HEK293 (cell line): ENCODE results near the gene MEF2C.

Experiments
- CTCF ChIA-PET: fragments of 350-600 bp; formaldehyde crosslinking; extraction: SDS; loops from one replicate; lab custom pipeline; 2021; ENCODE audit warnings: antibody characterized with exemption; lab: Yijun Ruan, JAX
- POLR2A ChIA-PET: fragments of 300-600 bp; formaldehyde crosslinking; extraction: SDS; loops from one replicate; lab custom pipeline; 2020; ENCODE audit warnings: antibody characterized with exemption, inconsistent platforms; lab: Yijun Ruan, JAX
- H3K27ac ChIP-seq: fragments of 200-500 bp; sonication (Bioruptor generic); 2 replicates; pipeline ENCODE4 v1.5.1; 2014; ENCODE audit warnings: low read depth, low read length, control low read depth, inconsistent platforms; ENCODE audit errors: extremely low read depth
- H3K36me3 ChIP-seq, 2 experiments: fragments of 200-500 bp in 1 of 2; sonication (Bioruptor generic) in 1 of 2; 1 replicate in 1 of 2; 2 replicates in 1 of 2; pipeline ENCODE4 v1.5.1; 2014 to 2017; ENCODE audit warnings: inconsistent platforms in 2 of 2, low read length in 2 of 2; ENCODE audit not compliant: control insufficient read depth in 2 of 2, insufficient read depth in 1 of 2
- H3K4me1 ChIP-seq: fragments of 200-500 bp; sonication (Bioruptor generic); 2 replicates; pipeline ENCODE4 v1.5.1; 2014; ENCODE audit warnings: mild to moderate bottlenecking, low read length, inconsistent platforms; ENCODE audit not compliant: control insufficient read depth, insufficient read depth
- H3K4me3 ChIP-seq: 2 replicates; pipeline ENCODE4 v1.5.1; 2011; ENCODE audit warnings: low read depth, mild to moderate bottlenecking, control low read depth, low read length, moderate library complexity
- H3K9me3 ChIP-seq: fragments of 200-500 bp; sonication (Bioruptor generic); 2 replicates; pipeline ENCODE4 v1.5.1; 2014; ENCODE audit warnings: low read depth, low read length, inconsistent platforms; ENCODE audit not compliant: control insufficient read depth, insufficient read depth
- FEZF1 ChIP-seq: fragments of 450-650 bp; formaldehyde crosslinking; IDR thresholded peaks from 2 replicates; pipeline ENCODE4 v1.5.1; 2016; ENCODE audit warnings: missing biosample characterization, missing genetic modification characterization
- GFI1B ChIP-seq: fragments of 450-650 bp; formaldehyde crosslinking; IDR thresholded peaks from 2 replicates; pipeline ENCODE4 v1.5.1; 2016; ENCODE audit warnings: missing biosample characterization, missing genetic modification characterization
- MYNN ChIP-seq: fragments of 450-650 bp; formaldehyde crosslinking; IDR thresholded peaks from 2 replicates; pipeline ENCODE4 v1.5.1; 2016; ENCODE audit warnings: missing biosample characterization, missing genetic modification characterization, borderline replicate concordance
- OSR2 ChIP-seq: fragments of 450-650 bp; formaldehyde crosslinking; IDR thresholded peaks from 2 replicates; pipeline ENCODE4 v1.5.1; 2016; ENCODE audit warnings: missing biosample characterization, missing genetic modification characterization
- PRDM6 ChIP-seq: fragments of 450-650 bp; formaldehyde crosslinking; IDR thresholded peaks from 2 replicates; pipeline ENCODE4 v1.5.1; 2017; ENCODE audit warnings: missing biosample characterization, missing genetic modification characterization
- TCF7L2 ChIP-seq: IDR thresholded peaks from 2 replicates; pipeline ENCODE4 v1.6.1; 2011; ENCODE audit warnings: low read depth, mild to moderate bottlenecking, inconsistent platforms, low read length, moderate library complexity, borderline replicate concordance
- WT1 ChIP-seq: fragments of 450-650 bp; formaldehyde crosslinking; IDR thresholded peaks from 2 replicates; pipeline ENCODE4 v1.5.1; 2016; ENCODE audit warnings: missing biosample characterization, missing genetic modification characterization
- ZBTB44 ChIP-seq: fragments of 450-650 bp; IDR thresholded peaks from 2 replicates; pipeline ENCODE4 v1.5.1; 2018; ENCODE audit warnings: missing biosample characterization, mild to moderate bottlenecking, missing genetic modification characterization
- ZEB2 ChIP-seq: fragments of 450-650 bp; formaldehyde crosslinking; IDR thresholded peaks from 2 replicates; pipeline ENCODE4 v1.5.1; 2016; ENCODE audit warnings: missing biosample characterization, missing genetic modification characterization
- ZFP3 ChIP-seq: fragments of 450-650 bp; formaldehyde crosslinking; IDR thresholded peaks from 2 replicates; pipeline ENCODE4 v1.5.1; 2016; ENCODE audit warnings: low read depth, missing biosample characterization, missing genetic modification characterization
- ZNF10 ChIP-seq: fragments of 450-650 bp; formaldehyde crosslinking; IDR thresholded peaks from 2 replicates; pipeline ENCODE4 v1.5.1; 2017; ENCODE audit warnings: missing biosample characterization, missing genetic modification characterization
- ZNF362 ChIP-seq: fragments of 450-650 bp; formaldehyde crosslinking; IDR thresholded peaks from 2 replicates; pipeline ENCODE4 v1.5.1; 2016; ENCODE audit warnings: missing biosample characterization, missing genetic modification characterization
- ZNF518A ChIP-seq: fragments of 450-650 bp; formaldehyde crosslinking; conservative IDR thresholded peaks from 2 replicates; pipeline ENCODE4 v1.5.1; 2016; ENCODE audit warnings: low read depth, missing biosample characterization, missing genetic modification characterization
- ZNF521 ChIP-seq: fragments of 450-650 bp; formaldehyde crosslinking; IDR thresholded peaks from 2 replicates; pipeline ENCODE4 v1.5.1; 2017; ENCODE audit warnings: missing biosample characterization, mild to moderate bottlenecking, missing genetic modification characterization
- ZNF629 ChIP-seq: fragments of 450-650 bp; formaldehyde crosslinking; IDR thresholded peaks from 2 replicates; pipeline ENCODE4 v1.5.1; 2017; ENCODE audit warnings: missing biosample characterization, missing genetic modification characterization
- ZNF76 ChIP-seq: fragments of 450-650 bp; formaldehyde crosslinking; IDR thresholded peaks from 2 replicates; pipeline ENCODE4; 2016; ENCODE audit warnings: low read depth, missing biosample characterization, missing genetic modification characterization, borderline replicate concordance
- ZSCAN23 ChIP-seq: fragments of 450-650 bp; formaldehyde crosslinking; IDR thresholded peaks from 2 replicates; pipeline ENCODE4 v1.5.1; 2016; ENCODE audit warnings: missing biosample characterization, missing genetic modification characterization
- TF ChIP-seq, protein P1 (sequence below): fragments of 450-650 bp; formaldehyde crosslinking; IDR thresholded peaks from 2 replicates; pipeline ENCODE4 v1.5.1; 2017; ENCODE audit warnings: missing biosample characterization, missing genetic modification characterization
- TF ChIP-seq, protein P2 (sequence below): fragments of 450-650 bp; formaldehyde crosslinking; IDR thresholded peaks from 2 replicates; pipeline ENCODE4 v1.5.1; 2016; ENCODE audit warnings: missing biosample characterization, missing genetic modification characterization

Gene MEF2C

DNA sequence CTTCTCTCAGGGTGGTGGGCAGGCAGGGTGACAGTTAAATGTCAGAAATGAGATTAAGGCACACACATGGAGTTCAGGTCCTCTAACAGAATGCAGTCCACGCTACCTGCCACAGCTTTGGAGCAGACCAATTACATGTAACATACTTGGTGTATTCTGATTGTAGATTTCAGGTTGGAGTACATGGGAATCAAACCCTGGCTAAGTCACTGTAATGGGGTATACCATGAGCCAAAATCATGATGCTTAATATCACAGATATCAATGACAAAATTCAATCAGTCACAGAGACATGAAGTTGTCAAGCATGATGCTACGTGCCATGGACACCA, 48.9 kb downstream of the MEF2C start:
- Histone ChIP-seq H3K4me3 (no peak overlapping the region), H3K36me3 (no peaks in the 10 kb centered on the region), H3K9me3 (no peaks in the 10 kb centered on the region), H3K4me1 (peaks cover 14% of the 10 kb centered on the region), H3K27ac (no peak overlapping the region)
- CTCF ChIA-PET = no interaction called here
- POLR2A ChIA-PET = no interaction called here
- TF ChIP-seq ZNF76 (tag by site-specific recombination) = no peak
- TF ChIP-seq, all 188 proteins: peak for 0

DNA sequence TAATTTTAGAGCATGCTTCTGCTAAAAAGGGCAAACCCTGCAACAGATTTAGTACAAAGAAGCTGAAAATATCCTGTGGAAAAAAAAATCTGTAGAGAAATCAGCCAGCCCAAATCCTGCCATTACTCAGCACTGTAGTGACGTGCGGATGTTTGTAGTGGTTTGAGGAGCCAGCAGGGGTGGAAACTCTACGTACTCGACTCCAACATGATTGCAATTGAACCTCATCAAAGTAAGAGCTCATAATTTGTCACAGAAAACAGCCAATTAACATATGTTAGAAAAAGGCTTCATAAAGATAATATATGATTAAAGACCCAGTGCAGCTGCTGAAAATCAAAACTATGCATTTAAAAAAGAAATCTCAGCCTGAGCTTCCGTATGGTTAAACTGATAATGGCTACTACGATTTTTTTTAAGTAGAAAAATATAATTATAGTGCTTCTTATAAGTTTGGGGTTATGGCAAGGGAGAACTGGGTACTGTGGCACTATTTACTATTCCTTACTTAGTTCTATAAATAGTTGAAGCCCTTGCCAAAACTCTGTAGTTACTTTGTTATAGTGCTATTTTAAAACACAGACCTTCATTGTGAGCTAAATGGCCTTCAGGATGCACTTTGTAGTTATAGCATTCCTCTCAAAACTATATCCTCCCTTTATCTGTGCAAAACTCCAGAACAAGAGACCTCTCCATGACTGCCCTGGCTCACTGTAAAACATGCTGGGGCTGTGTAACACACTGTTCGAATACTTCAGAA, 49.4 kb downstream of the MEF2C start:
- Histone ChIP-seq H3K4me1 (peaks cover 14% of the 10 kb centered on the region), H3K4me3 (no peak overlapping the region), H3K36me3 (no peaks in the 10 kb centered on the region), H3K27ac (no peak overlapping the region), H3K9me3 (no peaks in the 10 kb centered on the region)
- CTCF ChIA-PET = no interaction called here
- POLR2A ChIA-PET = no interaction called here
- TF ChIP-seq ZNF521 (tag by site-specific recombination) (no peak), ZBTB44 (tag by site-specific recombination) (peak; percentile 49; the same call in 1 of the 2 replicates), GFI1B (tag by site-specific recombination) (peak; percentile 87), PRDM6 (peak; percentile 39; the same call in 1 of the 2 replicates), ZFP3 (tag by site-specific recombination) (no peak), ZNF629 (tag by site-specific recombination) (peak; percentile 50; the same call in 1 of the 2 replicates), ZEB2 (tag by site-specific recombination) (peak; percentile 50; the same call in 1 of the 2 replicates), ZNF362 (0 out of 2 replicates have a peak, but pooled peaks have one; percentile 26), ZNF10 (tag by site-specific recombination) (no peak), FEZF1 (tag by site-specific recombination) (peak; percentile 45; the same call in 1 of the 2 replicates), TCF7L2 (peak; percentile 22; the same call in 1 of the 2 replicates), MYNN (tag by site-specific recombination) (peak; percentile 50; the same call in 1 of the 2 replicates), ZNF518A (no peak), ZSCAN23 (tag by site-specific recombination) (no peak), WT1 (0 out of 2 replicates have a peak, but pooled peaks have one; percentile 22), OSR2 (tag by site-specific recombination) (peak; percentile 82)
- TF ChIP-seq, protein P1, sequence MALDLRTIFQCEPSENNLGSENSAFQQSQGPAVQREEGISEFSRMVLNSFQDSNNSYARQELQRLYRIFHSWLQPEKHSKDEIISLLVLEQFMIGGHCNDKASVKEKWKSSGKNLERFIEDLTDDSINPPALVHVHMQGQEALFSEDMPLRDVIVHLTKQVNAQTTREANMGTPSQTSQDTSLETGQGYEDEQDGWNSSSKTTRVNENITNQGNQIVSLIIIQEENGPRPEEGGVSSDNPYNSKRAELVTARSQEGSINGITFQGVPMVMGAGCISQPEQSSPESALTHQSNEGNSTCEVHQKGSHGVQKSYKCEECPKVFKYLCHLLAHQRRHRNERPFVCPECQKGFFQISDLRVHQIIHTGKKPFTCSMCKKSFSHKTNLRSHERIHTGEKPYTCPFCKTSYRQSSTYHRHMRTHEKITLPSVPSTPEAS (tag by site-specific recombination) = no peak
- TF ChIP-seq, protein P2, sequence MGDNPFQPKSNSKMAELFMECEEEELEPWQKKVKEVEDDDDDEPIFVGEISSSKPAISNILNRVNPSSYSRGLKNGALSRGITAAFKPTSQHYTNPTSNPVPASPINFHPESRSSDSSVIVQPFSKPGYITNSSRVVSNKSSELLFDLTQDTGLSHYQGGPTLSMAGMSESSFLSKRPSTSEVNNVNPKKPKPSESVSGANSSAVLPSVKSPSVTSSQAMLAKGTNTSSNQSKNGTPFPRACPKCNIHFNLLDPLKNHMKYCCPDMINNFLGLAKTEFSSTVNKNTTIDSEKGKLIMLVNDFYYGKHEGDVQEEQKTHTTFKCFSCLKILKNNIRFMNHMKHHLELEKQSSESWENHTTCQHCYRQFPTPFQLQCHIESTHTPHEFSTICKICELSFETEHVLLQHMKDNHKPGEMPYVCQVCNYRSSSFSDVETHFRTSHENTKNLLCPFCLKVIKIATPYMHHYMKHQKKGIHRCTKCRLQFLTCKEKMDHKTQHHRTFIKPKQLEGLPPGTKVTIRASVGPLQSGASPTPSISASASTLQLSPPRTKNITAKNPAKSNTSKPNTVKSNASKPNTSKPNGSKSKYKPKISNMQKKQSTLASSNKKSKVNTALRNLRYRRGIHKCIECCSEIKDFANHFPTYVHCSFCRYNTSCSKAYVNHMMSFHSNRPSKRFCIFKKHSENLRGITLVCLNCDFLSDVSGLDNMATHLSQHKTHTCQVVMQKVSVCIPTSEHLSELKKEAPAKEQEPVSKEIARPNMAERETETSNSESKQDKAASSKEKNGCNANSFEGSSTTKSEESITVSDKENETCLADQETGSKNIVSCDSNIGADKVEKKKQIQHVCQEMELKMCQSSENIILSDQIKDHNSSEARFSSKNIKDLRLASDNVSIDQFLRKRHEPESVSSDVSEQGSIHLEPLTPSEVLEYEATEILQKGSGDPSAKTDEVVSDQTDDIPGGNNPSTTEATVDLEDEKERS (tag by site-specific recombination) = no peak
